Measurements from ENCODE around the gene PLA2G7.
"Not testable (repeated sequence)": the region's sequence is repeated elsewhere in the genome, so short reads cannot be mapped to it uniquely, and the experiment has no call there.

Gene PLA2G7

DNA sequence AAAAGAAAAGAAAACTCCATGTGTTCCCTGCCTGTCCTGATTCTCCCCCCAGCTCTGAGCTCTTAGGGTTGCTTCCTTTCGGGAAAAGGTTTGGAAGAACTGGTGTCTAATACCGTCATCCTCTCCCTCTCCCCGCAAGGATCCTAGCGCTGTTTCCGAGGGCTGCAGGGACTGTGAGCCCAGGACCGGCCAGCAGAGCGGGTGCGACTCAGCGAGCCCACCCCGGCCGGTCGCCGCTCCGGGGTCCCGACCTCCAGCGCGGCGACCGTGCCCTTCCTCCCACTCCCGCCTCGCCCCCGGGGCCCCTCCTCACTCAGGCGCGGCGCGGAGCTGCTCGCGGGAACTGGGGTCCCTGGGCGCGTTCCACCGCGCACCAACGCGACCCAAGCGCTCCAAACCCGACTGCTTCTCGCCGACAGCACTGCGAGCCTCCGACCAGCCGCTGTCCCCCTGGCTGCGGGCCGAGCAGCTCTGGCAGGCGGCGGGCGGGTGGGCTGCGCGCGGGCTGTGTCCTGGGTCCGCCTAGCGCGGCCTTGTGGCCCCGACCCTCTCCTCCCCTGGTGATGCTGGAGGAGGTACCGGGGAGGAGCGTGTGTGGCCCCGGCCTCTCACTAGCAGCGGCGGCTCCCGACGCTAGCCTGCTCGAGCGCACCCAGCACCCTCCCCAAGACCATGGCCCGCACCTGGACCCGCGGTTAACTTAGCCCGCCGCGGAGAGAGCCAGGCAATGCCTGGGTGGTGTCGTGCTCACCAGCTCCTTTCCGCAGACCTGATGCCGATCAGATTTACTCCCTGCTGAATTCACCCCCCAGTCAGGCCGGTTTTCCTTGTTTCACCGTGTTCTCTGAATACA is at the start of gene PLA2G7:
Gene PLA2G7 (minus strand): TSS at position 509 of the 853 bp plus-strand sequence. CDS start 12,484 bp downstream, outside the sequence.
- DNase-seq (ENCODE audit: low read depth) = no peak

DNA sequence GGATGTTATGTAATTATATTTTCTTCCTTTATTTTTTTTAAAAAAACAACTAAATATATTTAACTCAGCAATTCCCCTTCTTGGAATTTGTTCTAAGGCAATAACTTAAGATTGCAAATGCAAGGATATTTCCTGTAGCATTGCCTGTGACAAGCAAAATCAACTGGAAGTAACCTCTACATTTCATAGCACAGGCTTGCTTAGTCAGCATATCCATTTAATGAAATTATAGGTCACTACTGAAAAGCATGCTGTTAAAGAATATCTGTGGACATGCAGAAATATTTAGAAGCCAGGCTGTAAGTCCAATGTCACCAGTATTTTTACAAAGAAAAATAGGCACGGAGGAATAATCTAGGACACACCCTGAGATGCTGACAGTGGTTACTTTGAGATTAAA is 49.4 kb upstream of the PLA2G7 start:
- DNase-seq (ENCODE audit: low read depth) = no peak

DNA sequence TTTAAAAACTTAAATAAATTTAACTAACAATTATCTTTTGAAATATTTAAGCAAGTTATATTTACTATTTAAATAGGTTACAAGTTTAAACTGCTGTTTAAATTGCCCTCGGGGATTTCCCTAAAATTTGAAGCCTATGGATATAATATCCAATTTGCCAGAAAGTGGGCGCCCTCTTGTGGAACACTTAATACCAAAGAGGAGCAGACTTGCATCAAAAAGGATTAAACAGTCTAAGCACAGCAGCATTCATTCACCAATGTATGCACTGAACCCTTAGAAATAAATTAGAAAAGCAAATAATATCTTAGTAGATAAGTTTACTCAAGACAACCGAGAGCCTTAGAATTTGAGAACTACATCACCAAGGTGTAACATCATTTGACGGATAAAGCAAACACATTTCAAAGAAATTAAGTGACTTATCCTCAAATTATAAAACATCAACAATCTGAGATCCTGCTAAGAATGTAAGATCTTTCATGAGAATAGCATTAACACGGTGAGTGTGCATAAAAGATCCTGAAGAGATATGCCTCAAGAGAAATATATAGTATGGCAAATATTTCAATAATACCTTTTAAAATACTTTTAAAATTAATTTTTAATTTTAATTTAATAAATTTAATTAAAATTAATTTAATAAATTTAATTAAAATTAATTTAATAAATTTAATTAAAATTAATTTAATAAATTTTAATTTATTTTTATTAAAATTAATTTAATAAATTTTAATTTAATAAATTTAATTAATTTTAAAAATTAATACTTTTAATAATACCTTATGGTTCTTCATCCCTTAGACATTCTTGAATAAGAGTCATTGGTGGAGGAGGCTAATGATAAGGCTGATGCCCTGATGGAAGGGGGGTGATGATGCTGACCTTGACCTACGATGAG is 46.6 kb upstream of the PLA2G7 start:
- DNase-seq (ENCODE audit: low read depth) = peak; percentile 16

DNA sequence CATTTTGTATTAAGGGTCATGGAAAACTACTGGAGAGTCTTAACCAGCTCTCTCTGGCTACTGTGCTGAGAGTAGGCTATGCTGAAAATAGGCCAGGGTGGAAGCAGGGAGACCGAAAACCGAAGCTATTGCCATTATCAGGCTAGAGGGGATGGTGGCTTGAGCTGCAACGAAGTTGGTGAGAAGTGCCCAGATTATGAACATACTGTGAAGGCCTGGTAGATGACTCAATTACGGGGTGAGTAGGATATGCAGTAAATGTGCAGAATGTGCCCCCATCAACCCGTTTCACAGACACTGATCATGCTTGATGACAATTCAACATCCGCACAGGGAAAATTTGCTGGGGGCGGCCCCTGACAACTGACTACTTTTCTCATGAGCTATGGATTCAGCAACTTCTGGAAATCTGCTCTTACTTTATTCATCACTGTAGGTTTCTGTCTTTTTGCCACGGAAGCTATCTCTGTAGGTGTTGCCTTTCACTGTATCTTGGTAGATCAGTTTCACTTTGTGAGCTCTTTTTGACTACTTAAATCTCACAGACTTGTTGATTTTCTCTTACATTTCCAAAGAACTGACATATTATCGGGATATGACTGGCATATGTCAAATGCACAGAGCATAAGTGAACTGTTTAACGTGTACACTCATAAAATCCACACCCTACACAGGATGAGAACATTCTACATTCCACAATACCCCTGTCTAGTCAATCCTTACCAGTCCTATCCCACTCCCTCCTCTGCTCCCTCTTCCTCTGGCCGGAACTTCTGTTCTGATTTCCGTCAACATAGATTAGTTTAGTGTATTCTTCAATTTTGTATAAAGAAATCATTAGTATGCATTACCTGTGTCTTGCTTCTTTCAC is 42.5 kb upstream of the PLA2G7 start:
- no peak for DNase-seq (ENCODE audit: low read depth)

DNA sequence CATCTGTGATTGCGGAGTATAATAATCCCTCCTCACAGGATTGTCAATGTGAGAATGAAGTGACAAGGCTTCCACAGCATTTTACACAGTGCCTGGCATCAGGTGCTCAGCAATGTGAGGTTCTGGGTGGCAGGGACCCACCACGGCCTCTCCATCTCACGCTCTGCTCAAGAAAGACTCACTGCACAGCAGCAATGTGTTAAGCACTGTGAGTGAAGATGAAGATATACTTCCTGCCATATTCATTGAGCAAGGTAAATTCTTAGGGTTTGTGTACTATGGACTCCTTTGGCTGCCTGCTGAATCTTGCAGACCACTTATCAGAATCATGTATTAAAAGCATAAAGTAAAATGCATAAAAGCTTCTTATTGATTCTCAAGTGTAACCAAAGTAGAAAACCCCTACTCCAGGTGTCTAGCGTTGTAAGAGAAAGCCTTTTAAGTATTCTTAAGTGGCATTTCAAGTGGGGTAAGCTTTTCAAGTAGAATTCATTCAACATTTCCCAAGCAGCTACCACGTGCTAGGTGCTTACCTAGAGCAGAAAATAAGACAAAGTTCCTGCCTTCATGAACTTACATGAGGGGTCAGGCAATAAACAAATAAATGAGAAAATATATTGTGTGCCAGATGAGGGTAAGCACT is 41.0 kb upstream of the PLA2G7 start:
- no peak for DNase-seq (ENCODE audit: low read depth)

DNA sequence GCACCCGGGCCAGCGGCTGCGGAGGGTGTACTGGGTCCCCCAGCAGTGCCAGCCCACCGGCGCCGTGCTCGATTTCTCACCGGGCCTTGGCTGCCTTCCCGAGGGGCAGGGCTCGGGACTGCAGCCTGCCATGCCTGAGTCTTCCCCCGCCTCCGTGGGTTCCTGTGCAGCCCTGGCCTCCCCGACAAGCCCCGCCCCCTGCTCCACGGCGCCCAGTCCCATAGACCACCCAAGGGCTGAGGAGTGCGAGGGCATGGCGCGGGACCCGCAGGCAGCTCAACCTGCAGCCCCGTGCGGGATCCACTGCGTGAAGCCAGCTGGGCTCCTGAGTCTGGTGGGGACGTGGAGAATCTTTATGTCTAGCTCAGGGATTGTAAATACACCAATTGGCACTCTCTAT is 39.6 kb upstream of the PLA2G7 start:
- not testable (repeated sequence) for DNase-seq (ENCODE audit: low read depth)

DNA sequence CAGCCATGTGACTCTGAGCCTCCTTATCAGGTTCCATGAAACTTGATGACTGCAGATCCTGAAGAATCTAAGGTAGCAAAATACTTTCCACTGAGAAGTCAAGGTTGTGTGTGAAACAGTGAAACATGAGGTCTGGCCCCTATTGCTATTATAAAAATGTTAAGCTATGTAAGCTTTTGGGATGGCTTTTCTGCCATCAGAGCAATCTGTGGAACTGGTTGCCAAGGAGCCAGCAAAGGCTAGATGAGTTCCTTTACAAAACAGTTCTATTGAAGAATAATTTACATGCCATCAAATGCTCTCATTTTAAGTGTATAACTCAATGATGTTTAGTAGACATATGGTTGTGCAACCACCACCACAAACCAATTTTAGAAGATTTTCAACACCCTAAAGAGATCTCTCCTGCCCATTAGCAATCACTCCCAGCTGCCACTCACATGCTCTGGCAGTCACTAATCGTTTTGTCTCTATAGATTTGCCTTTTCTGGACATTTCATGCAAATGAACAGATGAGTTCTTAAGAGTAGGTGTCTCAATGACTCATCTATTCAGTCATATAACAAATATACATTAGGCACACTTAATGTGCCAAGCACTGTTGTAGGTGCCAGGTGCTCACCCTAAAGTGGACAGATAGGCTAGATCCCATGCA is 38.2 kb upstream of the PLA2G7 start:
- DNase-seq (ENCODE audit: low read depth) = no peak

DNA sequence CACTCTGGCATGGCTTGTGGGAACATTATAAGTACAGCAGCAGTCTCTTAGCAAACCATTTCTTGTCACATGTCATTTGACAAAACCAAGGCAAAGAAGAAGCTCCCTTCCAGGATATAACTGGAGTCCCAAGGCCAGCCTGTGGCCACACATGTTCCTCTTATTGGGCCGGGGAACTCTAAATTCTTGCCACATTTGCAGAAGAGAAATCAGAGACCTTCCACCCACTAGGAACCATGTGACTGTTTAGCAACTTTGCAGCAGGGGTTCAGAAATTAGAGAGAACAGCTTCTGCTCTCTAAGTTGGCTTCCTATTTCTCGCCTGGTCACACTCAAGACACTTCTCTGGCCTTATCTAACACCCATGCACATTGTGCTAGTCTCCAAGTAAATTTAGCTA is 37.6 kb upstream of the PLA2G7 start:
- DNase-seq (ENCODE audit: low read depth) = no peak

DNA sequence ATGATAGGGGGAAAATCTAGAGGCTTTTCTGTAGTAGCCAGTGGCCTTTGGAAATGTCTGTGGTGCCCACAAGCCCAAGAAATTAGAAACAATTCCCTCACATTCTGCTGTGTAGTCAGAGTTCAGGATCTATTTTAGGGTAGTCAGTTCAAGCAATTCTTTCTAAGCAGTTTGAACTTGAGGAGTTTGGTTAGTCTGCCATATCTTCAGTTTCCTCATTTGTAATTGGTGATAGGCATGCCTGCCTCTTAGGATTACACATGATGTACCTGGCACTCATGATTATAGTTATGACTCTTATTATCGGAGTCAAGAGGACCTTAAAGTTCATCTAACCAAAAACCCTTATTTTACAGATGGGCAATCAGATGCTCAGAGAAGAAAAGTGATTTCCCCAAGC is 36.8 kb upstream of the PLA2G7 start:
- DNase-seq (ENCODE audit: low read depth) = no peak

DNA sequence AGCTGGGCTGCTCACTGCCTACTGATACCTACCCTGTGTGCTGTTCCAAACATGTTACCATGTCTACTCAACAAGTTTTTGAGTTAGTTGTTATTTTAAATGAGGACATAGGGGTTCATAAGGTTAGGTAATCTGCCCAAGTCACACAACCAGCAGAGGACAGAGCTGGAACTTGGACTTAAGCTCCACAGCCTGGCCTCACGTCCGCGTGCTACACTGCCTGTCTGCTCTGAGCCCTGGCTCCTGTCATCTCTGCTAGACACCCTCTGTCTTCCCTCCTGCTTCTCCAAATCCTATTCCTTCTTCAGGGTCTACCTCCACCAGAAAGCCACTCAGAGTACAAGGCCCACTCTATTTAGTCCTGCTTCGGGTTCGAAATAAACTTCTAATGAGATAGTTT is 29.8 kb upstream of the PLA2G7 start:
- no peak for DNase-seq (ENCODE audit: low read depth)

DNA sequence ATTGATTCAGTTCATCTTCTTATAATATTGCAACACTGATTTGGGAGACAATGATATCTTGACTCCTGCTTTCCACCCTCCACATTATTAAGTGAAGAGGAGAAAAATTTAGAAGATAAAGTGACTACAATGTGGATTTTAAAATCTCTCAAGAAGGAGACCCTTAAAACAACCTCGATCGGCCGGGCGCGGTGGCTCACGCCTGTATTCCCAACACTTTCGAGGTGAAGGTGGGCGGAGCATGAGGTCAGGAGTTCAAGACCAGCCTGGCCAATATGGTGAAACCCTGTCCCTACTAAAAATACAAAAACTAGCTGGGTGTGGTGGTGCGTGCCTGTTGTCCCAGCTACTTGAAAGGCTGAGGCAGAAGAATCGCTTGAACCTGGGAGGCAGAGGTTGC is 29.1 kb upstream of the PLA2G7 start:
- DNase-seq (ENCODE audit: low read depth) = not testable (repeated sequence)

DNA sequence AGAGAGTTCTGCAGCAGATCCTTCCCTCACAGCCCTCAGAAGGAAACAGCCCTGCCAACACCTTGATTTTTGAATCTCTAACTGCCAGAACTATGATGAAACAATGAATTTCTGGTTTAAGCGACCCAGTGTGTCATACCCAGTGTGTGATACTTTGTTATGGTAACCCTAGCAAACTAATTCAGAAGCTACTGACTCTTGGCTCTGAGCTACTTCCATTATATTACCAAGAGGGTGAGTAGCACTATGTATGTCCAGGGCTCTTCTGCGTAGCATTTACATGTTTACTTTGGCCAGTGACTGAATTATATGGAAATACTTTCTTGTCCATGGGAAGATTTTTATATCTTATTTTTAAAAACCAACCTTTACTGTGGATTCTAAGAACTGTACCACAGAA is 28.3 kb upstream of the PLA2G7 start:
- DNase-seq (ENCODE audit: low read depth) = no peak

DNA sequence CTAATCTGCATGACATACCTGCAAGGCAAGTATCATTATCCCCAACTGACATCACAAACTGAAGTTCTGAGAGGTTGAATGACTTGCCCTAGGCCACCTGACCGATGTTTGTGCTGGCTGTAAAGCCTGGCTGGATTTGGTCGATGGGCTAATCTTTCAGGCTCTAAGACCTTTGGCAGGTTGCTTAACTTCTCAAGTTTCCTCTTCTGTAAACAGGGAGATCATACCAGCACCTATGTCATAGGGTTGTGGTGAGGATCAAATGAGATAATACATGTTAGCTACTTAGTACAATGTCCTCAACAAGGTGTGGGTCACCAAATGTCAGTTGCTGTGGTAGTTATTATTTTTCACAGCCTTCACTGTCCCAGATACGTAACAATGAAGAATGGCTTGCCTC is 25.8 kb upstream of the PLA2G7 start:
- no peak for DNase-seq (ENCODE audit: low read depth)

DNA sequence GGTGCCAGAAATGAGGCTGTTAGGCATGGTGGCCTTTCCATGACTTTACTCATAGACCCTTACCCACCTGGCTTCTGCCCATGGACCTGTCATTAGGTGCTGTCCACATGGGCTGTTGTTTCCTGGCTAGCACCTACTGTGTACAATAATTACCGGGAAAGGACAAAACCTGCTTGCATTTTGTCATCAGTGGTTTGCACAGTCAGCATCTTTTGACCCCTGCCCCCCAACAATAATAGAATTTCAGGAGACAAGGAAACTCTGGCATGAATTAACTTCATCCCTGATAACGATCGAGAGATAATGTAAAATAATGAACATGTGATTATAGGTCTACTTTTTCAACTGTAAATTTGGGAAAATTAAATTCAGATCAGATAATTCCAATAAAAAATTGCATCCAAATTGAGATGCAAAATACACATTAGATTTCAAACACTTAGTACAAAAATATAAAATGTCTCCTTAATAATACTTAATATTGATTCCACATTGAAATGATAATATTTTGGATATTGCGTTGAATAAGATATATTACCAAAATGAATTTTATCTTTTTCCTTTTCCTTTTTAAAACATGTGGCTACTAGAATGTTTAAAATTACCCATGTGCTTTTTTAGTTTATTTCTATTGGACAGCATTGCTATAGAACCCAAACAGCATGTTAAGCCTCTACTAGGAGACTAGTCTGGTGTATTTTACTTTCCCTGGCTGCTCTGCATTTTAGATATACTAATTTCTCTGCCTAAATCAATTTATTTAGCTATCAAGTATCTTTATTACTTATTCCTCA is 24.0 kb upstream of the PLA2G7 start:
- DNase-seq (ENCODE audit: low read depth) = no peak

DNA sequence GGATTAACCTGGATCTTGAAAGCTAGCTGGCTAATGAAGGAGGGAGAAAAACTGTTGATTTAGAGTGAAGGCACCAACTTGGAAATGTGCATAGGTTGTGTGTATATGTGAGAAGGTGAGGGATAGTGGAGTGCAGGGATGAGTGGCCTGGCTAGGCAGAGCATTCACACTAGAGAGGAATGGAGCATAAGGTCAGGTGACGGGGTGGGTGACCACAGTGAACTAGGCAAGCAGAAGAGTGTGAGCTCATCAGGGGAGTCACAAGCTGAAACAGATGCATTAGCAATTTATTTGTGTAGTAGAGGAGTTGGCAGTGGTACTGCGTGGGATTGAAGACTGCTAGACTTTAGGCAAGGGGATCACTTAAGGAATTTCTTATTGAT is 22.0 kb upstream of the PLA2G7 start:
- no peak for DNase-seq (ENCODE audit: low read depth)

DNA sequence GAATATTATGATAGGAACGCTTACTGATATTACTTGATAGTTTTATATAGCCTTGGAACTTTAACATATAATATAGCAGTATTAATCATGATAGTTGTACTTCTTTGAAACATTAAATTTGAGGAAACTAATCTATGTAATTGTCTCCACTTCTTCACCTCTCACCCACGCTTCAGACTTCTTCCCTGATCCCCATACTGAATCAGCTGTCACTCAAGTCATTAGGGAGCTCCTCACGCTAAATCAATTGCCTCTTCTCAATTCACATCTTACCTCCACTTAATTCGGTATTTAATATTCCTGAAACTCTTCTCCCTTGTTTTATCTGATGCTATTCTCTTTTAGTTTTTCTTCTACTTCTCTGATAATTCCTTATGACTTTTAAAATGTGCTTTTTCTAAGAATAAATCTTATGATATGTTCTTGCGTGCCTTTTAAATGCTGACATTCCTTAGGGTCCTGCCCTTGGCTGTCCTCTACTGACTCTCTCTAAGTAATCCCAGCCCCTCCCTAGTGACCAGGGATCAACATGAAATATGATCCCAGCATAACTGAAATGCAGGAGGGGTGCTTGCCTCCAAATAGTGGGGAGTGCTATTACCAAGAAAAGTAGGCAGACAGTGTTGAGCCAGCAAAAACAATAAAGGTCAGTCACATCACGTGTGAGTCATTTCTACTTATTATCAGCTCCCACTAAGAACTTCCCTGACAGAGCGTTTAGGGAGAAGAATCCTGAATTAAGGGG is 21.5 kb upstream of the PLA2G7 start:
- no peak for DNase-seq (ENCODE audit: low read depth)

DNA sequence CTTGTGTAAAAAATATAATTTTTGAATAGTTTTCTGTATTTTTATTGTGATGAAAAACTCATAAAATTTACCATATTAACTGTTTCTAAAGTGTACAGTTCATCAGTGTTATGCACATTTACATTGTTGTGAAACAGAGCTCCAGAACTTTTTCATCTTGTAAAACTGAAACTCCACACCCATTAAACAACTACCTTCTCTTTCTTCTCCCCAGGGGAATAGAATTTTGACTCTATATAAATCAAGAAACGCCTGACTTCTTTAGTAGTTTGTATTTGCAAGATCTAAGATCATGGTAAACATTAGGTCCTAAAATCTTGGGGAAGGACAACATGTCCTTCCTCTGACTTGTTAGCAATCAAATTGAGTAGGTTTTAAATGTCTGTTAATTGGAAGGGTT is 20.7 kb upstream of the PLA2G7 start:
- no peak for DNase-seq (ENCODE audit: low read depth)

DNA sequence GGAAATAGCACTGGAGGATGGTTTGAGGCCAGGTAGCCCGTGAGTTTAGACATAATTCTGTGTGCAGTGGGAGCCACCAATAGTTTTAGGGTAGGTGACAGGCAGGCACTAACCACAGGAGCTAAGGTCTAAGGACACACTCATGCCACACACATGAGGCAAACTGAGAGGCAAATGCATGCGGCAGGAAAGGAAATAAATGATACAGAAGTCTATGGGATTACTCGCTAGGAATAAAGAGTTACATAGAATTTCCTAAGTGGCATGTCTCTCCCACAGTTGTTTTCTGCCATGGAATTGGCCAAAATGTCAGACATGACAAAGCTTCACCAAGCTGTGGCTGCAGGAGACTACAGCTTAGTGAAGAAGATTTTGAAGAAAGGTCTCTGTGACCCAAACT is 16.5 kb upstream of the PLA2G7 start:
- no peak for DNase-seq (ENCODE audit: low read depth)

DNA sequence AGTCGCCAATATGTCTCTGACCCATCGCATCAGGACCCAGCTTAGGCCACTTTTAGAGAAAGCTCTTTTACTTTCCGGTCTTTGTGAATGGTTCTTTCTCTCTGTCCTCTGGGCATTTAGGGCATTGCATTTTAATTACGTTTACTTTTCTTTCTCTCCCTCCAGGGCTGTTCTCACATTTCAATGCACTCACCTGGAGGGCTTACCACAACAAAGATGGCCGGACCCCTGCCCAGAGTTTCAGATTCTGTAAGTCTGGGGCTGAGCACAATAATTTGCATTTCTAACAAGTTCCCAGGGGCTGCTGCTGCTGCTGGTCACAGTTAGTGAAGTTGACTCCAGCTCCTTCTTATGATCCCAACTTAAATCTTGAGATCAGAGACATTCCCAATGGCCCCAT is 14.6 kb upstream of the PLA2G7 start:
- no peak for DNase-seq (ENCODE audit: low read depth)

Measured in activated T-cell treated with anti-CD3 and anti-CD28 coated beads for 24 hours (primary cell).